HepG2 (cell line): ENCODE data around the gene SLC1A5. TPM values are rescaled to one million over a fixed set of nuclear protein-coding genes. Genes with fewer than 3 reads are reported as not detected.

Source experiments
- BATF2 ChIP-seq: sonication (generic); formaldehyde crosslinking; IDR thresholded peaks from 2 replicates; pipeline ENCODE4 v1.8.0; 2022; ENCODE audit warnings: mild to moderate bottlenecking, missing genetic modification reagents, moderate library complexity
- CSRNP2 ChIP-seq: sonication (generic); formaldehyde crosslinking; conservative IDR thresholded peaks from 2 replicates; pipeline ENCODE4 v1.8.0; 2022; ENCODE audit warnings: low read depth, missing genetic modification reagents
- DNMT1 ChIP-seq: sonication (generic); formaldehyde crosslinking; IDR thresholded peaks from 2 replicates; pipeline ENCODE4 v1.5.1; 2020; ENCODE audit warnings: mild to moderate bottlenecking, missing genetic modification reagents
- IRX3 ChIP-seq: sonication (generic); formaldehyde crosslinking; IDR thresholded peaks from 2 replicates; pipeline ENCODE4 v1.8.1; 2023; ENCODE audit warnings: mild to moderate bottlenecking, low read depth, missing genetic modification reagents, borderline replicate concordance
- MATR3 ChIP-seq: sonication (generic); formaldehyde crosslinking; IDR thresholded peaks from 2 replicates; pipeline ENCODE4 v1.4.0; 2020; ENCODE audit warnings: missing genetic modification reagents
- MED8 ChIP-seq: sonication (generic); formaldehyde crosslinking; IDR thresholded peaks from 2 replicates; pipeline ENCODE4 v1.8.1; 2023; ENCODE audit warnings: mild to moderate bottlenecking, missing genetic modification reagents; ENCODE audit not compliant: insufficient replicate concordance
- NFE2L1 ChIP-seq: sonication (generic); formaldehyde crosslinking; IDR thresholded peaks from 2 replicates; pipeline ENCODE4 v1.4.0; 2020; ENCODE audit warnings: missing genetic modification reagents, mild to moderate bottlenecking, borderline replicate concordance
- NR2F6 ChIP-seq, 2 experiments: IDR thresholded peaks; 2 replicates each; pipeline ENCODE4 v1.6.1; 2016; ENCODE audit warnings: antibody characterized with exemption in 1 of 2, mild to moderate bottlenecking in 1 of 2
- RAD51 ChIP-seq: fragments of 450-650 bp; IDR thresholded peaks from 2 replicates; pipeline ENCODE4 v1.6.1; 2016; ENCODE audit warnings: borderline replicate concordance
- SRY ChIP-seq: sonication (generic); formaldehyde crosslinking; IDR thresholded peaks from 2 replicates; pipeline ENCODE4 v1.8.0; 2022; ENCODE audit warnings: mild to moderate bottlenecking, missing genetic modification reagents
- STAG1 ChIP-seq: sonication (generic); formaldehyde crosslinking; IDR thresholded peaks from 2 replicates; pipeline ENCODE4 v1.4.0; 2020; ENCODE audit warnings: missing genetic modification reagents
- TBX2 ChIP-seq: sonication (generic); formaldehyde crosslinking; IDR thresholded peaks from 2 replicates; pipeline ENCODE4 v1.5.0; 2020; ENCODE audit warnings: missing genetic modification reagents, mild to moderate bottlenecking, borderline replicate concordance
- TBX3 ChIP-seq: fragments of 450-650 bp; IDR thresholded peaks from 2 replicates; pipeline ENCODE4 v1.6.1; 2017; ENCODE audit warnings: antibody characterized with exemption, mild to moderate bottlenecking, inconsistent platforms, borderline replicate concordance
- ZBED4 ChIP-seq: sonication (generic); formaldehyde crosslinking; IDR thresholded peaks from 2 replicates; pipeline ENCODE4 v1.4.0; 2020; ENCODE audit warnings: missing genetic modification reagents, borderline replicate concordance
- ZFP91 ChIP-seq: sonication (generic); formaldehyde crosslinking; IDR thresholded peaks from 2 replicates; pipeline ENCODE4 v1.9.0; 2022; ENCODE audit warnings: missing genetic modification reagents, mild to moderate bottlenecking, borderline replicate concordance
- ZNF17 ChIP-seq: sonication (generic); formaldehyde crosslinking; IDR thresholded peaks from 2 replicates; pipeline ENCODE4 v1.5.0; 2020; ENCODE audit warnings: mild to moderate bottlenecking, missing genetic modification reagents
- ZNF414 ChIP-seq: sonication (generic); formaldehyde crosslinking; IDR thresholded peaks from 2 replicates; pipeline ENCODE4 v1.5.0; 2020; ENCODE audit warnings: missing genetic modification reagents
- ZNF547 ChIP-seq: sonication (generic); formaldehyde crosslinking; IDR thresholded peaks from 2 replicates; pipeline ENCODE4 v1.5.1; 2020; ENCODE audit warnings: mild to moderate bottlenecking, missing genetic modification reagents
- ZNF770 ChIP-seq: sonication (generic); formaldehyde crosslinking; IDR thresholded peaks from 2 replicates; pipeline ENCODE4 v1.5.0; 2020; ENCODE audit warnings: mild to moderate bottlenecking, missing genetic modification reagents
- ZNF792 ChIP-seq: IDR thresholded peaks from 2 replicates; pipeline ENCODE4 v1.6.1; 2016
- polyA plus RNA-seq, 8 experiments: library from polyadenylated mRNA; depleted of rRNA in 3 of 8; stranded (reverse) in 7 of 8; unstranded in 1 of 8; fragments of >200 nt; fragmentation: Illumina TruSeq in 4 of 8; extraction: Trizol in 4 of 8; gene quantifications; 2 replicates each; pipeline versions ENCODE4 v1.2.1 to v1.2.3, GENCODE V29; 2011 to 2016; ENCODE audit warnings: low read depth in 4 of 8, missing spikeins in 1 of 8, mixed read lengths in 1 of 8; ENCODE audit not compliant: insufficient read depth in 1 of 8
- total RNA-seq, 5 experiments: library from RNA; depleted of rRNA; stranded (reverse); fragments of >200 nt; fragmentation: Illumina TruSeq; extraction: Trizol; gene quantifications; 2 replicates each; pipeline ENCODE4 v1.2.3, GENCODE V29; 2016; ENCODE audit warnings: low read depth in 1 of 5

SLC1A5 gene
- total and polyA plus RNA-seq, 2 of the 13 experiments (the other 11 are each of a cell fraction or from before 2014, with no cell fraction given): 120 to 159 TPM

GRCh38 chr19:46803555-46803954 lies 15.2 kb upstream of the SLC1A5 start (continued):
- TF ChIP-seq STAG1 (CRISPR knock-in tag): no peak
- TF ChIP-seq ZNF547: no peak
- no peak for TF ChIP-seq NFE2L1 (CRISPR knock-in tag)
- TF ChIP-seq ZFP91 (CRISPR knock-in tag): no peak
- TF ChIP-seq TBX2 (CRISPR knock-in tag): peak; percentile 92
- TF ChIP-seq SRY: no peak
- TF ChIP-seq ZNF770 (CRISPR knock-in tag): peak; percentile 17; the same call in 1 of the 2 replicates
- TF ChIP-seq TBX3: peak; percentile 47; the same call in 1 of the 2 replicates
- no peak for TF ChIP-seq NR2F6 (IDR thresholded peaks at IDR 0.05)
- TF ChIP-seq NR2F6 (CRISPR knock-in tag; IDR thresholded peaks at IDR 0.05): no peak
- no peak for TF ChIP-seq RAD51
- no peak for TF ChIP-seq ZNF414 (CRISPR knock-in tag)
- TF ChIP-seq ZBED4 (CRISPR knock-in tag): no peak
- no peak for TF ChIP-seq IRX3
- no peak for TF ChIP-seq ZNF17 (CRISPR knock-in tag)
- TF ChIP-seq BATF2: no peak
- TF ChIP-seq ZNF792: no peak
- TF ChIP-seq MATR3 (CRISPR knock-in tag): no peak
- no peak for TF ChIP-seq DNMT1 (CRISPR knock-in tag)
- TF ChIP-seq CSRNP2 (CRISPR knock-in tag): no peak
- no peak for TF ChIP-seq MED8
